Effector memory CD4-positive, alpha-beta T cell (primary cell): ENCODE data around the gene EEF1A1.

Source experiments
- DNase-seq, 3 donors: peaks; one replicate each; pipeline ENCODE4 v3.0.0-alpha.2; 2020
- H3K27ac ChIP-seq: 2 replicates; pipeline ENCODE4 v1.7.0; 2013; ENCODE audit warnings: mild to moderate bottlenecking, low read length, moderate library complexity; ENCODE audit not compliant: insufficient read depth, poor library complexity, severe bottlenecking
- H3K27me3 ChIP-seq: replicated peaks from 2 replicates; pipeline ENCODE4 v1.7.0; 2013; ENCODE audit warnings: mild to moderate bottlenecking, low read length; ENCODE audit not compliant: insufficient read depth, control insufficient read depth, poor library complexity, severe bottlenecking
- H3K36me3 ChIP-seq: 2 replicates; pipeline ENCODE4 v1.7.0; 2013; ENCODE audit warnings: mild to moderate bottlenecking, low read length, moderate library complexity; ENCODE audit not compliant: control insufficient read depth, insufficient read depth
- H3K4me1 ChIP-seq: 2 replicates; pipeline ENCODE4 v1.7.0; 2013; ENCODE audit warnings: low read length, mild to moderate bottlenecking; ENCODE audit not compliant: control insufficient read depth, insufficient read depth, poor library complexity, severe bottlenecking
- H3K4me3 ChIP-seq: 2 replicates; pipeline ENCODE4 v1.7.0; 2013; ENCODE audit warnings: low read length, low read depth, mild to moderate bottlenecking; ENCODE audit not compliant: insufficient read depth, poor library complexity, severe bottlenecking
- H3K9me3 ChIP-seq: 2 replicates; pipeline ENCODE4 v1.7.0; 2013; ENCODE audit warnings: mild to moderate bottlenecking, low read length, moderate library complexity; ENCODE audit not compliant: control insufficient read depth

The EEF1A1 gene

GRCh38 chr6:73538116-73538779 lies 17.4 kb upstream of the EEF1A1 start:
- H3K27me3 ChIP-seq: no peaks in the 10 kb centered on the region
- H3K9me3 ChIP-seq: no peaks in the 10 kb centered on the region
- H3K4me1 ChIP-seq: no peaks in the 10 kb centered on the region
- H3K4me3 ChIP-seq: no peak overlapping the region
- no peak for DNase-seq
- H3K27ac ChIP-seq: no peak overlapping the region
- H3K36me3 ChIP-seq: no peaks in the 10 kb centered on the region

DNA sequence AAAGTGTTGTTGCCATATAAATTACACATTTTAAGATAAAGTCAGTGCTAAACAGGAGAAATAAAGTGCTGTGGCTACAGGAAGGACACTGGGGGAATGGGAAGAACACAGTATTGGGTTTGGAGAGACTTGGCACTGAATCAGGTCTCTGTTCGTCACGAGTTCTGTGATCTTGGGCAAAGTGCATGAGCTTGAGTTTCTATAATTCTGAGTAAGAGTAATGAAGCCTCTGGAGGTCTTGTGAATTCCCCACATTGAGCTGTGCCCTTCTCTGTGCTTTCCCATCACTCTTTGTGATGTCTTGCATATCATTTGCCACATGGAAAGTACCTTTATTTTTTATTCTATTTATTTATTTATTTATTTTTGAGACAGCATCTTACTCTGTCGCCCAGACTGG lies 16.8 kb upstream of the EEF1A1 start:
- Histone ChIP-seq H3K4me3 (no peak overlapping the region), H3K27me3 (no peaks in the 10 kb centered on the region), H3K27ac (no peak overlapping the region), H3K36me3 (no peaks in the 10 kb centered on the region), H3K9me3 (no peaks in the 10 kb centered on the region), H3K4me1 (no peaks in the 10 kb centered on the region)
- no peak for DNase-seq

GRCh38 chr6:73534628-73535027 lies 13.8 kb upstream of the EEF1A1 start:
- Histone ChIP-seq H3K27me3 (no peaks in the 10 kb centered on the region), H3K27ac (no peak overlapping the region), H3K9me3 (no peaks in the 10 kb centered on the region), H3K4me3 (no peak overlapping the region), H3K4me1 (no peaks in the 10 kb centered on the region), H3K36me3 (no peaks in the 10 kb centered on the region)
- no peak for DNase-seq

GRCh38 chr6:73532293-73532692 lies 11.5 kb upstream of the EEF1A1 start:
- Histone ChIP-seq H3K9me3 (no peaks in the 10 kb centered on the region), H3K36me3 (no peaks in the 10 kb centered on the region), H3K4me1 (no peaks in the 10 kb centered on the region), H3K4me3 (no peak overlapping the region), H3K27ac (no peak overlapping the region), H3K27me3 (no peaks in the 10 kb centered on the region)
- DNase-seq: no peak

- no peak for DNase-seq
- no peak overlapping the region for H3K27ac ChIP-seq
- H3K36me3 ChIP-seq: no peaks in the 10 kb centered on the region
Measured at GRCh38 chr6:73528897-73529296, 8.1 kb upstream of the EEF1A1 start.

DNA sequence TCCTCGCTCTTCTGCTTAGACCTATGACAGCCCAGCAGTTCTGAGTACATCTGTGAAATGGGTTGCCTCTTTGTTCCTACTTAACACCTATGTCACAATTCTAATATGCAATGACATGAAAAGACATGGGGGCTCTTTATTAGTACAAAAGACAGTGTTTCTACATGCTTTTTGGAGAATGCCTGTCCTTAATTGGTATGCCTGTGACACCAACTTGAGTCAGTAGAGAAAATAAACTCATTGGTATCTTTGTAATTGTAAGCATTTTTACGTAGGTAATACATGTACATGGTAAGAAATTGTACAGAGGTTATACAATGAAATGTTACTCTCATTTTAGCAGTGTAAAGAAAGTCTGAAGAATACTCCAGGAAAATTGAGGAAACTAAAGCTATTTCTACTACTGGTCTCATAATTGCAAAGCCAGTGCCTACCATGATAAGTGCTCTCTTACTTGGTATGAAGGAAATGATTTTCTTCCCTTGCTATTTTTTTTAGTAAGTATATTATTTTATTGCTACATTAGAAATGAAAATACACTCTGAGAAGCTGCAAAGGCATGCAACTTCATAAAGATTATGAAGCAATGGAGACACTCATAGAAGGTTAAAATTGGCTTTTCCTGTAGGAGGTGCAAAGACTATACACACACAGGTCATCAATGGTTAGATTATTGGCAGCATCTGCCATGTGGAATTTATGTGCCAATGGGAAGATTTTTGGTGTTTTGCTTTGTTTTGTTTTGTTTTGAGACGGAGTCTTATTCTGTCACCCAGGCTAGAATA lies 4.9 kb upstream of the EEF1A1 start:
- H3K27ac ChIP-seq: no peak overlapping the region
- H3K9me3 ChIP-seq: no peaks in the 10 kb centered on the region
- no peak for DNase-seq
- H3K27me3 ChIP-seq: no peaks in the 10 kb centered on the region
- peaks cover 5% of the 10 kb centered on the region for H3K4me1 ChIP-seq
- no peaks in the 10 kb centered on the region for H3K36me3 ChIP-seq
- H3K4me3 ChIP-seq: no peak overlapping the region

More at GRCh38 chr6:73528897-73529296, 8.1 kb upstream of the EEF1A1 start:
- no peaks in the 10 kb centered on the region for H3K4me1 ChIP-seq
- H3K27me3 ChIP-seq: no peaks in the 10 kb centered on the region
- H3K4me3 ChIP-seq: no peak overlapping the region
- no peaks in the 10 kb centered on the region for H3K9me3 ChIP-seq

DNA sequence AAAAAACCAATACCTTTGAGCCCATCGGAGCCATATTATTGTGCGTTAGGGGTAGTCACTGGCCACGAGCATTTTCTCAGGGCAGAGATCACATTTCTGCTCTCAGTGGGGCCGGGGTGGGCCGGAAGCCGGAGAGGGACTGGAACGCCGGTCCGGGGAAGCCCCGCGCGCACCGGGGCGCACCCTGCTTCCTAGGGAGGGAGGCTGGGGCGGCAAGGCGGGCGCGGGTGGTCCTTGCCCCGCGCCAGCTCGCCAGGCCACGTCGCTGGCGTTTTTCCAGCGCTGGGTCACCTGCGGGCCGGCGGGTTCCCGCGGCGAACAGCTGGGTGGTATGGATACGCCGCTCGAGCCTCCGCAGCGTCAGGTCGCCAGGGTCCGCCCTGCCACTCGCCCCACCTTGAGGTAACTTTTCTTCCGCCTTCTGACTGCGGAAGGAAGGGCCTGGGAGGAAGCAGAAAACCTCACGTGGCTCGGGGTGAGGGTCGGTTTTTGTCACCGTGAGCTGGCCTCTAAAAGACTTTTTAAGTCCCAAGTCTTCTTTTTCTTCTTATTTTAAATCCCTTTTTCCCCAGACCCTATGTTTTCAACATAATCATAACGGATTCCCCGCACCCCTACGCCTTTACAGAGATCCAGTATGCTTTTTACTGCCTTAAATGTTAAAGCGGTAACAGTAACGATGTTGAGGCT lies 2.7 kb upstream of the EEF1A1 start:
- H3K9me3 ChIP-seq: no peaks in the 10 kb centered on the region
- peaks cover 17% of the 10 kb centered on the region for H3K36me3 ChIP-seq
- H3K4me1 ChIP-seq: peaks cover 16% of the 10 kb centered on the region
- H3K27me3 ChIP-seq: no peaks in the 10 kb centered on the region
- peak; percentile 68 to 71 (median 68) for DNase-seq
- peak overlapping the region; percentile 87 for H3K4me3 ChIP-seq
- H3K27ac ChIP-seq: peak overlapping the region; percentile 98

DNA sequence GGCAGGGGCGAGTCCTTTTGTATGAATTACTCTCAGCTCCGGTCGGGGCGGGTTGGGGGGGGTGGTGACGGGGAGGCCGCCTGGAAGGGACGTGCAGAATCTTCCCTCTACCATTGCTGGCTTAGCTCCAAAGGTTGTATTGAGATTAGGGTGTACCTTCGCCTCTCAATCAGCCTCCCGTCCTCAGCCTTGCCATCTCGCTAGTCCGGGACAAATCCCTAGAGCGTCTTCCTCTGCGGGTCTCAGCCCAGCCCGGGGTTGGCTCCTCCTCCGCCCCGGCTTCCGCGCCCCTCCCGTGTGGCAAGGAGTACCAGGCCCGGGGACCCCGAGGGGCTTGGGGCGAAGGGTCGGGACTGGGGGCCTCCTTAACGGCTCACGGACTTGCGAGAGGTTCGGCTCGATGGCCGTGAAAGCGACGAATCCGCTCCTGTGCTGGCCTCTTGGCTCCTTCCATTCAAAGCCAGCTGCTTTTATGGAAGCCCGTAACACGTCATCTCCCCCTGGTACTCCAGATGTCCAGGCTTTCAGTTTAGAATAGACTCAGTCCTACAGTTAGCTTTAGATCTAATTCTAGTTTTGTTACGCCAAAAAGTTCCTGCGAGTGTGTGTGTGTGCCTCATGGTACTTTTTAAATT lies 636 bp upstream of the EEF1A1 start:
- no peaks in the 10 kb centered on the region for H3K9me3 ChIP-seq
- H3K4me1 ChIP-seq: peaks cover 17% of the 10 kb centered on the region
- peak overlapping the region; percentile 98 for H3K27ac ChIP-seq
- H3K36me3 ChIP-seq: peaks cover 36% of the 10 kb centered on the region
- no peaks in the 10 kb centered on the region for H3K27me3 ChIP-seq
- peak overlapping the region; percentile 87 for H3K4me3 ChIP-seq
- DNase-seq: no peak

- no peaks in the 10 kb centered on the region for H3K27me3 ChIP-seq
- DNase-seq: peak; percentile 74 to 82 (median 78)
- H3K36me3 ChIP-seq: peaks cover 47% of the 10 kb centered on the region
- H3K4me1 ChIP-seq: peaks cover 21% of the 10 kb centered on the region
- H3K27ac ChIP-seq: peak overlapping the region; percentile 98
- H3K9me3 ChIP-seq: no peaks in the 10 kb centered on the region
- peak overlapping the region; percentile 85 for H3K4me3 ChIP-seq
Measured at GRCh38 chr6:73519926-73520687, 725 bp downstream of the EEF1A1 start.
